T-helper 2 cell treated with Interferon-gamma antibody and Interleukin-4, amounts not matched to agents 5 μg/mL and 100 μg/mL, for 36 hours (primary cell): ENCODE measurements around the gene ERCC2.
"Not testable (repeated sequence)": the region's sequence is repeated elsewhere in the genome, so short reads cannot be mapped to it uniquely, and the experiment has no call there.

Experiments
- DNase-seq: peaks from one replicate; pipeline ENCODE4 v3.0.0; 2021; ENCODE audit warnings: low spot score
- H3K27ac Mint-ChIP-seq: one replicate; pipeline ENCODE4 v1.8.0; 2021; ENCODE audit warnings: mild to moderate bottlenecking, mixed read lengths
- H3K27me3 Mint-ChIP-seq: one replicate; pipeline ENCODE4 v1.8.0; 2021; ENCODE audit warnings: low read depth, mixed read lengths
- H3K36me3 Mint-ChIP-seq: one replicate; pipeline ENCODE4 v1.8.0; 2021; ENCODE audit warnings: low read depth, mixed read lengths
- H3K4me1 Mint-ChIP-seq: one replicate; pipeline ENCODE4 v1.8.0; 2021; ENCODE audit warnings: low read depth, mixed read lengths
- H3K4me3 Mint-ChIP-seq: one replicate; pipeline ENCODE4 v1.8.0; 2022; ENCODE audit warnings: mild to moderate bottlenecking, moderate library complexity, mixed read lengths
- H3K9me3 Mint-ChIP-seq: one replicate; pipeline ENCODE4 v1.8.0; 2021; ENCODE audit warnings: mixed read lengths

Gene ERCC2

GRCh38 chr19:45322744-45323281, 47.6 kb downstream of the ERCC2 start, which contains the start of gene CKM:
Gene CKM, minus strand, starts transcription at chr19:45322875. Its CDS starts 3,162 bp downstream, at chr19:45319713.
- Mint-ChIP-seq H3K36me3 (no peaks in the 10 kb centered on the region), H3K9me3 (no peaks in the 10 kb centered on the region), H3K4me1 (peaks cover 2% of the 10 kb centered on the region), H3K4me3 (no peak within 1 kb of the TSS), H3K27me3 (peaks cover 30% of the 10 kb centered on the region), H3K27ac (no peak within 1 kb of the TSS)
- no peak for DNase-seq

- no peak for DNase-seq
- H3K9me3 Mint-ChIP-seq = no peaks in the 10 kb centered on the region
- H3K27me3 Mint-ChIP-seq = peaks cover 33% of the 10 kb centered on the region
- H3K36me3 Mint-ChIP-seq = no peaks in the 10 kb centered on the region
- H3K4me3 Mint-ChIP-seq = no peak overlapping the region
- H3K4me1 Mint-ChIP-seq = peaks cover 2% of the 10 kb centered on the region
- H3K27ac Mint-ChIP-seq = no peak overlapping the region
Observed at GRCh38 chr19:45322311-45322710, 48.1 kb downstream of the ERCC2 start.

- Mint-ChIP-seq H3K36me3 (no peaks in the 10 kb centered on the region), H3K4me1 (peaks cover 2% of the 10 kb centered on the region), H3K27ac (no peak overlapping the region), H3K4me3 (no peak overlapping the region), H3K27me3 (peaks cover 35% of the 10 kb centered on the region), H3K9me3 (no peaks in the 10 kb centered on the region)
- no peak for DNase-seq
Observed at GRCh38 chr19:45321848-45322247, 48.5 kb downstream of the ERCC2 start.

- Mint-ChIP-seq H3K27ac (no peak overlapping the region), H3K4me3 (no peak overlapping the region)
Observed at GRCh38 chr19:45320997-45321775, 49.2 kb downstream of the ERCC2 start.

GRCh38 chr19:45315304-45315703, 55.1 kb downstream of the ERCC2 start:
- H3K4me1 Mint-ChIP-seq = no peaks in the 10 kb centered on the region
- H3K4me3 Mint-ChIP-seq = no peak overlapping the region
- H3K9me3 Mint-ChIP-seq = no peaks in the 10 kb centered on the region
- H3K27me3 Mint-ChIP-seq = peaks cover 19% of the 10 kb centered on the region
- no peak overlapping the region for H3K27ac Mint-ChIP-seq
- no peaks in the 10 kb centered on the region for H3K36me3 Mint-ChIP-seq
- DNase-seq = no peak

More at GRCh38 chr19:45320997-45321775, 49.2 kb downstream of the ERCC2 start:
- no peaks in the 10 kb centered on the region for H3K4me1 Mint-ChIP-seq
- peaks cover 39% of the 10 kb centered on the region for H3K27me3 Mint-ChIP-seq
- no peaks in the 10 kb centered on the region for H3K36me3 Mint-ChIP-seq
- H3K9me3 Mint-ChIP-seq = no peaks in the 10 kb centered on the region
- no peak for DNase-seq

- no peak overlapping the region for H3K4me3 Mint-ChIP-seq
- no peaks in the 10 kb centered on the region for H3K9me3 Mint-ChIP-seq
- no peaks in the 10 kb centered on the region for H3K4me1 Mint-ChIP-seq
- no peak for DNase-seq
- H3K36me3 Mint-ChIP-seq = no peaks in the 10 kb centered on the region
- no peak overlapping the region for H3K27ac Mint-ChIP-seq
- H3K27me3 Mint-ChIP-seq = peaks cover 19% of the 10 kb centered on the region
Observed at GRCh38 chr19:45314708-45315245, 55.6 kb downstream of the ERCC2 start.

GRCh38 chr19:45312285-45312684, 58.1 kb downstream of the ERCC2 start:
- H3K4me1 Mint-ChIP-seq, H3K36me3 Mint-ChIP-seq, H3K4me3 Mint-ChIP-seq, H3K27ac Mint-ChIP-seq, DNase-seq, H3K9me3 Mint-ChIP-seq: not testable (repeated sequence)
- H3K27me3 Mint-ChIP-seq = peaks cover 12% of the 10 kb centered on the region

GRCh38 chr19:45311621-45312020, 58.8 kb downstream of the ERCC2 start:
- no peaks in the 10 kb centered on the region for H3K9me3 Mint-ChIP-seq
- H3K36me3 Mint-ChIP-seq = no peaks in the 10 kb centered on the region
- H3K27me3 Mint-ChIP-seq = peaks cover 10% of the 10 kb centered on the region
- H3K4me1 Mint-ChIP-seq = no peaks in the 10 kb centered on the region
- no peak overlapping the region for H3K27ac Mint-ChIP-seq
- no peak for DNase-seq
- H3K4me3 Mint-ChIP-seq = no peak overlapping the region

GRCh38 chr19:45309322-45309721, 61.1 kb downstream of the ERCC2 start:
- not testable (repeated sequence) for DNase-seq, H3K36me3 Mint-ChIP-seq, H3K27ac Mint-ChIP-seq

GRCh38 chr19:45307361-45307760, 63.0 kb downstream of the ERCC2 start:
- H3K4me3 Mint-ChIP-seq = no peak overlapping the region
- H3K36me3 Mint-ChIP-seq = no peaks in the 10 kb centered on the region
- H3K9me3 Mint-ChIP-seq = no peaks in the 10 kb centered on the region
- no peaks in the 10 kb centered on the region for H3K27me3 Mint-ChIP-seq
- no peak overlapping the region for H3K27ac Mint-ChIP-seq
- no peak for DNase-seq
- no peaks in the 10 kb centered on the region for H3K4me1 Mint-ChIP-seq

More at GRCh38 chr19:45309322-45309721, 61.1 kb downstream of the ERCC2 start:
- not testable (repeated sequence) for H3K27me3 Mint-ChIP-seq, H3K4me1 Mint-ChIP-seq, H3K9me3 Mint-ChIP-seq, H3K4me3 Mint-ChIP-seq

- H3K27ac Mint-ChIP-seq = no peak overlapping the region
- no peak overlapping the region for H3K4me3 Mint-ChIP-seq
- no peaks in the 10 kb centered on the region for H3K27me3 Mint-ChIP-seq
- no peaks in the 10 kb centered on the region for H3K9me3 Mint-ChIP-seq
- no peak for DNase-seq
- H3K36me3 Mint-ChIP-seq = no peaks in the 10 kb centered on the region
- H3K4me1 Mint-ChIP-seq = no peaks in the 10 kb centered on the region
Observed at GRCh38 chr19:45306518-45307027, 63.8 kb downstream of the ERCC2 start.

GRCh38 chr19:45306040-45306439, 64.3 kb downstream of the ERCC2 start:
- Mint-ChIP-seq H3K4me3 (no peak overlapping the region), H3K4me1 (no peaks in the 10 kb centered on the region), H3K9me3 (no peaks in the 10 kb centered on the region), H3K27ac (no peak overlapping the region), H3K27me3 (no peaks in the 10 kb centered on the region), H3K36me3 (no peaks in the 10 kb centered on the region)
- no peak for DNase-seq

- no peak overlapping the region for H3K27ac Mint-ChIP-seq
- no peaks in the 10 kb centered on the region for H3K9me3 Mint-ChIP-seq
- no peak for DNase-seq
Observed at GRCh38 chr19:45305421-45305820, 65.0 kb downstream of the ERCC2 start.

GRCh38 chr19:45305007-45305406, 65.4 kb downstream of the ERCC2 start:
- H3K4me3 Mint-ChIP-seq = no peak overlapping the region
- no peaks in the 10 kb centered on the region for H3K27me3 Mint-ChIP-seq
- no peak overlapping the region for H3K27ac Mint-ChIP-seq
- no peak for DNase-seq
- H3K36me3 Mint-ChIP-seq = no peaks in the 10 kb centered on the region
- no peaks in the 10 kb centered on the region for H3K4me1 Mint-ChIP-seq
- H3K9me3 Mint-ChIP-seq = no peaks in the 10 kb centered on the region

More at GRCh38 chr19:45305421-45305820, 65.0 kb downstream of the ERCC2 start:
- Mint-ChIP-seq H3K4me3 (no peak overlapping the region), H3K36me3 (no peaks in the 10 kb centered on the region), H3K4me1 (no peaks in the 10 kb centered on the region), H3K27me3 (no peaks in the 10 kb centered on the region)
